Activated naive CD4-positive, alpha-beta T cell (primary cell): ENCODE data around the gene ADAM8.
"Not testable (repeated sequence)": the region's sequence is repeated elsewhere in the genome, so short reads cannot be mapped to it uniquely, and the experiment has no call there.

Experiments
- DNase-seq, 4 experiments: peaks; one replicate each; lab custom pipeline; 2025; lab: John Stamatoyannopoulos, UW

The ADAM8 gene

DNA sequence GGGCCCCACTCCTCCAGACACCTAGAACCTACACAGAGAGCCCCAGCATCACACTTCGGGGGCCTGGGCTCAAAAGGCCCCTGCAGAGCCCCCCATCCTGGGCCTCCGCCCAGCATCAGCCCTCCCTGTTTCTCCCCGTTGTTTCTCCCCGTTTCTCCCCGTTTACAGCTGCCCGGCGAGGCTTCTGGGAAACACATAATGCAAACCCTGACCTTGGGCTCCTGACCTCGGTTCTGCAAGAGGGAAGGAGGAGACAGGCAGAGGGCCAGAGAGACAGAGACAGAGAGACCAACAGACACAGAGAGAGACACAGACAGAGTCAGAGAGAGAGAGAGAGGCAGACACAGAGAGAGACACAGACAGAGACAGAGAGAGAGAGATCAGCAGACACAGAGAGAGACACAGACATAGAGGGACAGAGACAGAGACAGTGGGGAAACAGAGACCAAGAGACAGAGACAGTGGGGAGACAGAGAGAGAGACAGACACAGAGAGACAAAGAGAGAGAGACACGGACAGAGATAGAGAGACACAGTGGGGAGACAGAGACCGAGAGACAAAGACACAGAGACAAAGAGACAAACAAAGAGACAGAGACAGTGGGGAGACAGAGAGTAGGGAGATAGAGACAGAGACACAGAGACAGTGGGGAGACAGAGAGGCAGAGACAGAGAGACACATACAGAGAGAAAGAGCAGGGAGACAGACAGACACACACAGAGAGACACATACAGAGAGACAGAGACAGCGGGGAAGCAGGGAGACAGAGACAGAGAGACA is 26.5 kb downstream of the ADAM8 start:
- DNase-seq: no peak

GRCh38 chr10:133249094-133249780 is 27.4 kb downstream of the ADAM8 start:
- no peak for DNase-seq

GRCh38 chr10:133248334-133248715 is 28.3 kb downstream of the ADAM8 start:
- no peak for DNase-seq

DNA sequence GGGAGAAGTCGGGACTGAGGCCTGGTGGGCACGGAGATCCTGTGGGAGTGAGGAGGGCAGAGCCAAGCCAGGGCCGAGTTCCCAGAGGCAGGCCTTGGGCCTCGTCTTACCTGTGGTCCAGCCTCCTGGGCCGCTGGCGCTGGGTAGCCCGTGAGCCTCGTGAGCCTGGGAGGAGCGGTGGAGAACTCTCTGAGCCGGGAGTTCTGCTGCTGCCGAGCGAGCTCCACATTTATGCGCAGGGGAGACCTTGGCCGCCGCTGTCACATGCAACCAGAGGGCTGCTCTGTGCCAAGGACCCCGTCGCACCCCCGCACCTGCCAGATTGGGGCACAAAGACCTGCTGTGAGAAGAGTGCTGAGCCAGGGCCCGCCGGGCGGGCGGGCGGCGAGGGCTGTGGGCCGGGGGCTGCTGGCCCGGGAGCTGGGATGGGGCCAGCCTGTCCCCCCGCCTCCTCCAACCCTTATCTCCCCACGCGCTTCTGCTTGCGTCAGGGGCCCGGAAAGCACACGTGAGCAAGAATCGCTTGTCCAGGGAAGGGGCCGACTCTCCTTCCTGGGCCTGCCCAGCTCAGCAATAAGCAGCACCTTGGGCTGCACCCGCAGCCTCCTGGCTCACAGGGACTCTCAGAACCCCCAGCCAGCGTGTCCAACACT is 28.9 kb downstream of the ADAM8 start:
- no peak for DNase-seq

GRCh38 chr10:133246236-133246626 is 30.4 kb downstream of the ADAM8 start:
- no peak for DNase-seq

- DNase-seq: no peak
Observed at GRCh38 chr10:133245439-133246235, 31.0 kb downstream of the ADAM8 start.

DNA sequence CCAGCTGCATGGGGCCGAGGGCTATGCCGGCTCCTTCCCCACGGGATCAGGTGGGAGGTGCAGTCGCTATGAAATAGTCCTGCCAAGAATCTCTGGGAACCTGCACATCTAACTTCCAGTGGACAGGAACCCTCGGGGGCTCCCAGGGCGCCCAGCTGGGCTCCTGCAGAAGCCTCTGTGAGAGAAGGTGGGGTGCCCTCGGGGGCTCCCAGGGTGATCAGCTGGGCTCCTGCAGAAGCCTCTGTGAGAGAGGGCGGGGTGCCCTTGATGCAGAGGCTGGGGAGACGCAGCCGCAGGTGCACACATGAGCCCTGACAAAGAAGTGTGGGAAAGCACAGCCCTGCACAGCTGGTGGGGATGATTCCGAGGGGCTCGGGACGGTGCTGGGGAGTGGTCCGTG is 33.1 kb downstream of the ADAM8 start:
- no peak for DNase-seq

GRCh38 chr10:133242611-133243356 is 33.9 kb downstream of the ADAM8 start:
- no peak for DNase-seq

GRCh38 chr10:133241501-133242205 is 35.0 kb downstream of the ADAM8 start:
- DNase-seq: no peak

- DNase-seq: no peak
Observed at GRCh38 chr10:133239990-133240389, 36.7 kb downstream of the ADAM8 start.

DNA sequence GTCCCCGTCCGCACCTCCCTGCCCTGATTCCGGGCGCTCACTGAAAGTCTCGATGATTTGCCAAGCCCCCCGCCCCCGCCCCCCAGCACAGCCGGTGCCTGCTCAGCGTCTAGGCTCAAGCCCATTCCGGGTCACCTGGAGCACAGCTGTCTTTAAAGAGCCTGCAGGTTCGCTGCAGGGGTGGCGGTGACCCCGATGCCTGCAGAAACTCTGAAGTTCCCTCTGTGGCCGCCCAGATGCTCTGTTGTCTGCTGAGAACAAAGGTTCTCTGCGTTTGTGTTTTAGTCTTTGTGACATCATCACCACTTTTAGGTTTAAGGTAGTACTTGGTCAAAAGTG is 38.2 kb downstream of the ADAM8 start:
- DNase-seq: no peak

DNA sequence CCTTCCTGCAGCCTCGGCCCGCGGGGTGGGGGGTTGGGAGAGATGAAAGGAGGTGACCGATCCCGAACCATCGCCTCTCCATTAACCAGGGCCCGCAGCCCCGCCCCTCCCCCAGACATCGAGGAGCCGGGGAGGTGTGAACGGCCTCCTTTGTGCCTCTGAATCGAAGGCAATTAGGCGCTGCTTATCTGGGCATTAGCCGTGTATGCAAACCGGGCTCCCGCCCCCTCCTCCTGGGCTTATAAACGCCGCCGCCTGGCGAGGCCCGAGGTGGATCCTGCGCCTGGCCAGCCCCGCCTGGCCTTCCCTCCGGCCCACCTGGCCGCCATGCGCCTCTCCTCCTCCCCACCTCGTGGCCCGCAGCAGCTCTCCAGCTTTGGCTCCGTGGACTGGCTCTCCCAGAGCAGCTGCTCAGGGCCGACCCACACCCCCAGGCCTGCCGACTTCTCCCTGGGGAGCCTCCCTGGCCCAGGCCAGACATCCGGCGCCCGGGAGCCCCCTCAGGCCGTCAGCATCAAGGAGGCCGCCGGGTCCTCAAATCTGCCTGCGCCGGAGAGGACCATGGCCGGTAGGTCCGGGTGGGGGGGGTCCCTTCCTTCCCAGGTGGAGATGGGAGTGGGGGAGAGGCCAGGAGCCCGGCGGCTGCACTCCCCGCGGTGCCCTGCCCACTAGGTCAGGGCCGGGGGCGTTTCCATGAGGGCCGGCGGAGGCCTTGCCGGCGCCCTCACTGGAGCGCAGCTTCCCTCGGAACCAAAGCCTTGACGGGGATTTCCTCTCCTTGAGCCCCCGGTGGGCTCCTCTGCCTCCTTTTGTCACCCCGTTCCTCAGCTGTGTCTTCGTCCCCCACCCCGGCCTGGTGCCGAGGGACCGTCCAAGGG is 38.8 kb downstream of the ADAM8 start, which contains the start of gene VENTX:
Gene VENTX (plus strand): TSS at position 268 of the 878 bp plus-strand sequence. CDS start 60 bp downstream, at position 328.
- no peak for DNase-seq

DNA sequence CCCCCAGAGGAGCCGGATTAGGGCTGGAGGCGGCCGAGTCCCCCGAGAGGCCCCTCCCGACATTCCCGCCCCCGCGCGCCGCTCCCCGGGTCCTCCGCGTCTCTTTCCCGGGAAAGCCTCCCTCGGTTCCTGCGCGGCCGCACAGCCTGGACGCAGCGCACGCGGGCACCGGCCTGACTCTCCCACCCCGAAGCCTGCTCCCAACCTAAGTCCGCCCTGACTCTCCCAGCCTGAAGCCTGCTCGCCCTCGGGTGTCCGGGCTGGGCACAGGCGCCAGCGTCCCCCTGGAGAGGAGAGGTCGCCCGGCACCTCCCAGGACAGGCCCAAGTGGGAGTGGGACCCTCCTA is 39.5 kb downstream of the ADAM8 start:
- DNase-seq: no peak

- DNase-seq: no peak
Observed at GRCh38 chr10:133236401-133237240, 40.0 kb downstream of the ADAM8 start.

DNA sequence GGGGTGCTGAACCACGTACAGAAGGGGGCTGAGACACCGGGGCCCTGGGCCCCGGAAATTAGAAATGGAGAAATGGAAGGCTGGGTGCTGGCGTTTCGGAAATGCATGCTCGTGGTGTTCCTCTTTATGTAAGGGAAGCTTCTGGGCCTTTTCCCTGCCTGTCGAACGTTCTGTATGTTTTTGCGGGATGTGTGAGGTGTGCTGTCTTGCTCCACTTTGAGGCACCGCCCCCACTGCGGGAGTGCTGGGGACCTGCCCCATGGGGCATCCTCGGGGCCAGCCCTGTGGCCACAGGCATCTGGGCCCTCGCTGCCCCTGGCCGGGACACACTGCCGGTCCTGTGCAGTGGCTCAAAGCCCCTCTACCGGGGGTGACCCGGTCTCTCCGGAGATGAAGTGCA is 40.7 kb downstream of the ADAM8 start:
- no peak for DNase-seq

- DNase-seq: no peak
Observed at GRCh38 chr10:133235265-133235855, 41.3 kb downstream of the ADAM8 start.

- DNase-seq: not testable (repeated sequence)
Observed at GRCh38 chr10:133234796-133235195, 41.9 kb downstream of the ADAM8 start.

- no peak for DNase-seq
Observed at GRCh38 chr10:133231946-133232574, 44.6 kb downstream of the ADAM8 start.
